T1000 (cell line): Measurements from ENCODE around the gene KIF26A.
"Not testable (repeated sequence)": the region's sequence is repeated elsewhere in the genome, so short reads cannot be mapped to it uniquely, and the experiment has no call there.

Experiments used
- DNase-seq: peaks from one replicate; lab custom pipeline; 2025; ENCODE audit warnings: mixed read lengths; lab: John Stamatoyannopoulos, UW

KIF26A gene

DNA sequence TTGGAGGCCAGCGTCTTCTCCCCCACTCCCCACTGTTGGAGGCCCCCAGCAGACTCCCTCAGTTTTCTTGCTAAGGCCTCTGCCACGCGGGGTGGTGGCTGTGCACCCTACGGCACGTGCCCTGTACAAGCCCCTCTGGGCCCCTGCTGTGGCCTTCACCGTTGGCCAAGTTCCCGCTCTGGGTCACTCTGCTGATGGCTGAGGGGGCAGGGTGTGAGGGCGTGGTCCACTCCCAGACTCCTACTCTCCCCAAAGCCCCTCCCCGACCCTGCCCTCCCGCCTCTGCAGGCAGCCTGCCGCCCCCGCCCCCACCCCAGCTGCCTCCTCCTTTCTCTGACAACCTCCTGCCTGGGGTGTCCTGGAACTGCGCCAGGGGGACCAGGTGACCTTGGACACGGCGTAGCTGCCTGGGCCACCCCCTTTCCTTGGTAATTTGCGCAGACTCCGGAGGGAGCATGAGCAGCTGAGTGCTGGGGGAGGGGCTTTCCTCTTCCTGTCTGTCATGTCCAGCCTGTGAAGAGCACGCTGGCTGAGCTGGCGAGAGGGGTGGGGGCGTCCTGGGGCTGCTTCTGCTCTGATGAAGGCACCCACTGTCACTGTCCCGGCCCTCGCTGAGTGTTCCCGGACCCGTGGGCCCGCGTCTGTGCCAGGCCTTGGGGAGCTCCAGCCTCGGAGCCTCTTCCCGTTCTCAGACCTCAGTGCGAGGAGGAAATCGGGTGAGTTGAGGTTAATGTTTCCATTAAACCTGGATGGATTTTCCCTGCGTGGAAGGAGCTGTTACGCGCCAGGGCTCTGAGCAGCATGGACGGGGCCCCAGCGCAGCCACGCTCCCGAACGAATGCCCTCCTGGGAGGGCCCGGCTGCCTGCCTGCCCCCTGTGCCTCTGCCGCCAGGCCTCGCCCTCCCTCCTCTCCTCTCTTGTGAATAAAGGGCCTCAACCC lies 85.0 kb downstream of the KIF26A start:
- DNase-seq = no peak

DNA sequence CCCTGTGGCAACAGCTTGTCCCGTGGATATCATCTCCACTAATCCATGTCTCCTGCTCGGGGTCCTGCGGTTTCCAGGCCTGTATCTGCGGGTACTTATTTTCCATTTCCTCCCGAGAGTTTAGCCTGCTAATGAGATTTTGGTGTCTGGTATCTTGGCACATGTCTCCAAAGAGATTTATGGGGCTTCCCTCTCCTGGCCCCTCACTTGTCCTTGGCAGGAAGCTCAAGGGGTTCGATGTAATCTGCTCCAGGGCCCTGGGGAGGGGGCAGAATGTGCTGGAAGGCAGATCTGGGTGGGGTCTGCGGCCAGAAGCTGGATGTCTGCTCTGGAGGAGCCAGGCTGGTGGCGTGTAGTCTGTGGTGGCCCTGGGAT lies 85.7 kb downstream of the KIF26A start:
- DNase-seq = no peak

DNA sequence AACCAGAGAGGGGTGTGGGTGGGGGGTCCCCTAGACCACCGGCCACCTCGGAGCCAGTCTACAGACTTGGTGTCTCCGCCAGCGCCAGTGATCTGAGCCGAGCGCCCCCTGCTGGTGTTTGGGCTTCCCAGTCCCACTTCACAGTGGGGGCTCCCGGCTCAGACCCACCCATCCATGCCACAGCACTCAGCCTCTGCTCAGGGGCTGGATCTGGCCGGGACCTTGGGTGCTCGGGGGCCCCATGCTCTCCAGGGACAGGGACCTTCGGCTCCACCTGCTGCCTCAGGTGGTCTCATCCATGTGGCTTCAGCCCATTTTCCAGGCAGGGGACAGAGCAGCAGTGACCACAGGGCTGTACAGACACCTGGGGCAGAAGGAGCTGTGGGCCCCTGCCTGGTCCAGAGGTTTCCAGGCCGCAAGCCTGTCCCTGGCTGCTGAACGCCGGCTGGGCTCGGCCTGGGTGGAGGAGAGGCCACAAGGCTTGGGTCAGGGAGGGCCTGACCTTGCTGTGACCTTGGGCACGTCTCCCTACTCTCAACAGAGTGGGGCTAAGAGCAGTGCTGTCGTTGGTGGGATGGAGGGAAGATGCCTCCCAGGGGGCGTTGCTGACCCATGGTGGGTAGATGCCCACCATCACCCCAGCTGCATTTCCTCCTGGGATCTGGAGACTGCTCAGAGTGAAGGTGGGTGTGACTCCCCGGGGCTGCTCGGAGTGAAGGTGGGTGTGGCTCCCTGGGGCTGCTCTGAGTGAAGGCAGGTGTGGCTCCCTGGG lies 86.3 kb downstream of the KIF26A start:
- DNase-seq = no peak

DNA sequence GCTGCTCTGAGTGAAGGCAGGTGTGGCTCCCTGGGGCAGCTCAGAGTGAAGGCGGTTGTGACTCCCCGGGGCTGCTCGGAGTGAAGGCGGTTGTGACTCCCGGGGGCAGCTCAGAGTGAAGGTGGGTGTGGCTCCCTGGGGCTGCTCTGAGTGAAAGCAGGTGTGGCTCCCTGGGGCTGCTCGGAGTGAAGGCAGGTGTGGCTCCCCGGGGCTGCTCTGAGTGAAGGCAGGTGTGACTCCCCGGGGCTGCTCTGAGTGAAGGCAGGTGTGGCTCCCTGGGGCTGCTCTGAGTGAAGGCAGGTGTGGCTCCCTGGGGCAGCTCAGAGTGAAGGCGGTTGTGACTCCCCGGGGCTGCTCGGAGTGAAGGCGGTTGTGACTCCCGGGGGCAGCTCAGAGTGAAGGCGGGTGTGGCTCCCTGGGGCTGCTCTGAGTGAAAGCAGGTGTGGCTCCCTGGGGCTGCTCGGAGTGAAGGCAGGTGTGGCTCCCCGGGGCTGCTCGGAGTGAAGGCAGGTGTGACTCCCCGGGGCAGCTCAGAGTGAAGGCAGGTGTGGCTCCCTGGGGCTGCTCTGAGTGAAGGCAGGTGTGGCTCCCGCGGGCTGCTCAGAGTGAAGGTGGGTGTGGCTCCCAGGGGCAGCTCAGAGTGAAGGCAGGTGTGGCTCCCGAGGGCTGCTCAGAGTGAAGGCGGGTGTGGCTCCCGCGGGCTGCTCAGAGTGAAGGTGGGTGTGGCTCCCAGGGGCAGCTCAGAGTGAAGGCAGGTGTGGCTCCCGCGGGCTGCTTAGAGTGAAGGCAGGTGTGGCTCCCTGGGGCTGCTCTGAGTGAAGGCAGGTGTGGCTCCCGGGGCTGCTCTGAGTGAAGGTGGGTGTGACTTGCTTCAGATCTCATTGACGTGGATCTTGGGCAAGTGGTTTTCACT lies 87.1 kb downstream of the KIF26A start:
- DNase-seq = not testable (repeated sequence)

DNA sequence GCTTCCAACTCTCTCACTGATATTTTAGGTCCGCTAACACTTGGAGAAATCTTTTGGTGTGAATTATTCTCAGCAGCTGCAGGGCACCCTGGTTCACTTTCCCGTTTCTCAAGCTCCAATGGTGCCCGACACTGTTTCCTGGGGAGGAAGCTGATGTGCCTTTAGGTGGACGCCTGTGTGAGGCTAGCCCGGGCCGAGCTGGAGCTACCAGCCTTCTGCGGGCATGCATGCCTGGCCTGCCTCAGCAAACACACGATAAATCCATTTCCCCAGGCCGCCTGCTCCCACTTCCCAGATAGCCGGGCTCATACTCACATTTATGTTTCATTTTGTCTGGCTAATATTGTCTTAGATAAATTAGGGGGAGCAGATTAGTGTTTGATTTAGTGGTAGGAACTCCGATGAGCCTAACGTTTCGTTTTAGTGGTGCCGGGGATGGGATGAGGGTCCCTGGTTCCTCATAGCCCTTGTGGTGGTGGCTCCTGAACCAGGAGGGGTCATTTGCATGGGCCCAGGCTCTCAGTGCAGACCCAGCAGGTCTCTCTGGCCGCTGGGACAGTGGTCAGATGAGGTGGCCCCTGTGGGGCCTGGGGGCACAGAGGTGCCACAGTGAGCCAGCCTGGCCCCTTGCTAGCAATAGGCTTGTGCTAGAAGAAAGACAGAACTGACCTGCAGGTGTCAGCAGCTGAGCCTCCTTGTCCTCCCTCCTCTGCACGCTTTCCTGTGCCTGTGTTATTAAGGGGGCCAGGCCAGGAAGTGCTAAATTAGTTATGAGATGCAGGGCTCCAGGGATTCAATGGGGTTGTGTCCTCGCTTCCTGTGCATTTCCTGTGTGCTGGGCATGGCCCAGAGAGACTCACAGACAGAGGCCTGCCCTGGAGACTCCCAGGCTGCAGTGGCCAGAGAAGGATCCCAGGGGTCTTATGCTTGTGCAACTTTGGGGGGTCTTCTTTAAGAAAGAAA lies 88.3 kb downstream of the KIF26A start:
- DNase-seq = no peak

DNA sequence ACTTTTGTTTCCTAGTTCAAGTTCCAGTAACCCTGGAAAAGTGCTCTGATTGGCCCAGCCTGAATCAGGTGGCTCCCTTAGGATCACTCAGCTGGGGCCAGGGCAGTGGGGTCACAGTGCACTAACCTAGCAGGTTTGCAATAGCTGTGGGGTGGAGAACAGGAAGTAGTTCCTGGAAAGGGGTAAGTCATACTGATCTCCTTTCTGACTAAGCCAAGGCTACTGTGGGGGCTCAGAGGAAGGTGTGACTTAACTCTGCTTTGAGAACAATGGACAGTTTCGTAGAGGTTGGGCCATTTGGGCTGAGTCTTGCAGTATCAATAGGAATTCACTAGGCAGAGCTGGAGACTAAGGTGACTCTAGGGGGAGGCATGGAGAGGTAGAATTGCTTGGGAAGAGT lies 89.4 kb downstream of the KIF26A start:
- DNase-seq = no peak

DNA sequence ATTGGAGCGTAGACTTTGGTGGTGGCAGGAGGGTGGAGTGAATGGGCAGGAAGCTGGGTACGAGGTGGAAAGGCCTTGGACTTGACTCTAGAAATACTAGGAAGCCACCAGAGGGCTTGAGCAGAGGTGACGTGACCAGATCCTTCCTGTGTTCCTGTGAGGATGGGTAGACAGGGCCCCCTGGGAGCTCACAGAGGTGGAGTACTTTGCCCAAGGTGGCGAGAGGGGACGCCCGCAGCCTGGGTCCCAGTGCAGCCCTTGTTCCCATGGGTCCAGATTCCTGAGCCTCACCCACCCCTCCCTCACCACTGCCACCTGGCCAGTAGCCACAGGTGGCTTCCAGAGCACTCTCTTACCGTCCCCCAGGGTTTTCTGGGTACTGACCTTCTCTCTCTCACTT lies 89.8 kb downstream of the KIF26A start:
- no peak for DNase-seq

DNA sequence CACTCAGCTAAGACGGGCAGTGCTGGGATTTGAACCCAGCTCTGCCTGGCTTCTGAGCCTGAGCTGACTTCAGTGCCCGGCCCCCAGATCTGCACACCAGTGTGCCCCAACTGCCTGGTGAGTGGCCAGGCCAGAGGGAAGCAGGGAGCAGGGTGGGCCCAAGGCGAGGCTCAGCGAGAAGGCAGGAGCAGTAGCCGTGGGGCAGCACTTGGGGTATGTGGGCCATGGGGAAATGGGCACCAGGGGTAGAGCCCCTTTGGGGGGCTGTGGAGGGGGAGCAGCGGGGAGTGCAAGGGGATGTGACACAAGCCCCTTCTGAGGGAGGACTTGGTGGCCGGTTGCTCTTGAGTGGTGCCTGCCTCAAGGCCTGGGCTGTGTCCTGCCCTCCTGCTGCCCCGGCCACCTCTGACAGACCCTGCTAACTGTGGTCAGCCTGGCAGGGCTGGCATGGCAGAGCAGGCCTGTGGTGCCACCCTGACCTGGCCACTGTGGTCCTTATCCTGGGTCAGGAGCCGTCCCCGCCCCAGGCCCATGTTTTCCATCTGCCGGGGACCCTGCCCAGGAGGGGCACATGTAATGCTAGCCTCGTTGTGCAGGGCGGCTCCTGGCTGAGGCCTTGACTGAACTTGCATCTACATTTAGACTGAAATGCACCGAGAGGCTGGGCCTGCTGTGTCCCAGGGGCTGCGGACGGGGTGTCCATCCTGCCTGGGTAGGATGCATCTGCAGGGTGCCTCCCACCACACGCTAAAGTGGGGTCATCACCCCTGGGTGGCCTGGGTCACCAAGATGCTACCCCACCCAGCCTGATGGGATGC lies 90.5 kb downstream of the KIF26A start:
- DNase-seq = no peak

DNA sequence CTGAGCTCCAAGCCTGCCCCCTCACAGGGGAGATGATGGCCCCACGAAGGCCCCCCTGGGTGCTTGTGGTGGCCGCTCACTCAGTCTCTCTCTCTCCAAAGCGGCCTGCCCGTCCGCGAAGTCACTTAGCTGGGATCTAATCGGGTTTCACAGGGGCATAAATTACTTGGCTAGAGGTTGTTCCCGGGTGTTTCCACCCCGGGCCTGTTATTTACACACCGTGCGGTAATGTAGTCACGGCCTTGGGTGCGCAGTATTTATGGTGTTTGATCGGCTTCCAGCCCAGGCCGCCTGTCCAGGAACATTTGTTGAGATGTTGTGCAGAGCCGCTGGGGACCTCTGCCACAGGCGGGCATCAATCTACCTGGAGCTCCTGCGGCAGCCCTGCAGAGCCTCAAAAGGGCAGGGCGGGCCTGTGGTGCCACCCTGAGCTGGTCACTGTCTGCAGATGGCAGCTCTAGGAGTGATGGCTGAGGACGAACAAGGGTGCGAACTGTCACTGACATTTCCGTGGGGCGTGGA lies 91.2 kb downstream of the KIF26A start:
- no peak for DNase-seq

DNA sequence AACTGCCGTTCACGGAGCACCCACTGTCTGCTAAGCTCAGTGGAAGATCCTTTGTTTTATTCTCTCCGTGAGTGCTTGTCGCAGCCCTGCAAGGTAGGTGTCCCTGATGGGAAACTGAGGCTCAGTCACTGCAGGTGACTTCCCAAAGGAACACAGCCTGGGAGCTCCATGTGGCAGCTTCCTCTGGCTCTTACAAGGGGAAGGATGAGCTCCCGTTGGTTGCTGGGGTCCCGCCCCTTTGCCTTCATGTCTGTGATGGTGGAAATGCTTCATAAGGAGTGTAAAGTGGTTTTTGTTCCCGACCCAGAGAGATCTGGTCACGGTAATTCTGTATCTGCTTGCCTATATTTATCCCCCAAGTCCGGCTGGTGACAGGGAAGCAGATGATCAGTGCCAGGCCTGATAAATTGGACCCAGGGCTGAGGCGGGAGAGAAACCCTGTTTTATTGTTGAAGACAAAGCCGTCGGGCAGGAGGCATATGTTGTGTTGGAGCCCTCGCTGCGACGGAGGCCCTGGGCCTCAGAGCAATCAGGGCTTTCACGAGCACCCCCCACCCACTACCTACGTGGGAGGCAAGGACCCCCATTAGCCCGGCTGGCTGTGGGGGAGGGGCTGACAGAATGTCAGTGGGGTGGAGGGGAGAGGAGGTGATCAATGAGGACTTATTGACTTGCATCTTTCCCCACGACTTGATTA lies 91.9 kb downstream of the KIF26A start:
- no peak for DNase-seq
